ENCODE measurements around the gene PABPN1.
A peak's percentile ranks its signal among the peaks of the same experiment; 100 is the strongest.

PABPN1 gene

DNA sequence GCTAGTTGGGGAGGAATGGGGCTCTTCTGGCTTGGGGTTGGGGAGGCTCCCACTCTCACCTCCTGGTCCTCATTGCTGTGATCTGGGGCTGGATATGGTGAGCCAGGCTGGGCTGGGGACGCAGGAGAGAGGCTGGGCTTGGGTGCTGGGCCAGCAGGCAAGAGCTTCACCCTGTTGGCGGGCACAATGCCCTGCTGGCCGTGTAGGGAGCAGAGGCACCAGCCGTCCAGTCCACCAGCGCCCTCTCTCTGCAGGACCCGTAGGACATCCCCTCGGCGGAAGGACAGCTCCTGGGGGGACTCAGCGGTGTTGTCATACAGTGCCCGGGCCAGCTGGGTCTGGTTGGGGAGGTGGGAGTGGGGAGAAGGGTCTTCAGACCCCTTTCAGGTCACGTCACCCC lies 39.2 kb downstream of the PABPN1 start:
- Histone ChIP-seq H3K27ac (ENCODE audit: low read length) (no peak overlapping the region), H3K36me3 (ENCODE audit: control insufficient read depth, insufficient read depth, low read length) (peaks cover 6% of the 10 kb centered on the region), H3K27me3 (ENCODE audit: control insufficient read depth, insufficient read depth, low read length) (no peaks in the 10 kb centered on the region), H3K4me1 (ENCODE audit: control insufficient read depth, insufficient read depth, low read length) (0 out of 2 replicates have a peak, but pooled peaks cover 3% of the 10 kb centered on the region), H3K9me3 (ENCODE audit: control insufficient read depth, insufficient read depth, low read length) (no peaks in the 10 kb centered on the region), H3K4me3 (ENCODE audit: low read length) (no peak overlapping the region)
- DNase-seq (ENCODE audit: low read depth, low spot score) = no peak
- no CpG with 5 or more reads among the region's 11 CpGs for WGBS (ENCODE audit: insufficient coverage, insufficient read length)

DNA sequence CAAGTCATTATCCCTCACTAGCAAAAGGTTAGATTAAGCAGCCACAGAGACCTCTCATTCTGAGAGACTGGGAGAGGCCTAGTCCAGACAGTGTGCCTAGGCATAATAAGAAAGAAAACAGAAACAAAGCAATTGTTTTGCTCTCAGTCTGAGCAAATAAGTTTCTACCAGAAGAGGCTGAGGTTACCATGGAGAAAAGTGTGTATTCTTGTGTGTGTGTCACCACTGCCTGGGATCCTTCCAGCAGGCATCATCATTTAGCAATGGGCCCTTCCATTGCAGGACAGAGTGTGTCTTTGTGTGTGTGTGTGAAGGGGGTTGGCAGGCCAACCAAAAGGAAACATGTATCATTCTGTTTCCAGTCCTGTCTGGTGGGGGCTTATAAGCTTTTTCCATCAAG lies 40.1 kb downstream of the PABPN1 start:
- DNase-seq (ENCODE audit: low read depth, low spot score) = no peak
- H3K27ac ChIP-seq (ENCODE audit: low read length) = no peak overlapping the region

DNA sequence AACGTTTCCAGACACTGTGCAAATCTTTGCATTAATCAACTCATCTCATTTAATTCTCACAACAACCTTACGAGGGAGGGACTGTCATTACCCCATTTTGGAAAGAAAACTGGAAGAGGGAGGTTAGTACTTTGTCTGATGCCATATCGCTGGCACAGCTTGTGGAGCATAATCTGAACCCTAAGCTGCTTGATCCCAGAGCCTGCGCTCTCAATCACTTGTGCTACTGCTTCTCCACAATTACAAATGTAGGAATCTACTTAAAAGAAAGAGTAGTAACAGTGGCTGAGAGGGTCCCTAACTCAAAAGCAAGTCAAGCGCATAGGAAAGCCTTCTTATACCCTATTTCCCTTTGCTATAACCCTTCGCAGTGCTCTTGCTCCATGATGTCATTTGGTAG lies 40.5 kb downstream of the PABPN1 start:
- Histone ChIP-seq H3K36me3 (ENCODE audit: control insufficient read depth, insufficient read depth, low read length) (peaks cover 6% of the 10 kb centered on the region), H3K4me3 (ENCODE audit: low read length) (no peak overlapping the region), H3K9me3 (ENCODE audit: control insufficient read depth, insufficient read depth, low read length) (no peaks in the 10 kb centered on the region), H3K27me3 (ENCODE audit: control insufficient read depth, insufficient read depth, low read length) (no peaks in the 10 kb centered on the region), H3K4me1 (ENCODE audit: control insufficient read depth, insufficient read depth, low read length) (peaks cover 5% of the 10 kb centered on the region; the same call in 1 of the 2 replicates), H3K27ac (ENCODE audit: low read length) (no peak overlapping the region)
- WGBS (ENCODE audit: insufficient coverage, insufficient read length) = no CpG with 5 or more reads among the region's 6 CpGs
- no peak for DNase-seq (ENCODE audit: low read depth, low spot score)

More for the DNA sequence above, 40.1 kb downstream of the PABPN1 start:
- Histone ChIP-seq H3K4me1 (ENCODE audit: control insufficient read depth, insufficient read depth, low read length) (peaks cover 4% of the 10 kb centered on the region; the same call in 1 of the 2 replicates), H3K9me3 (ENCODE audit: control insufficient read depth, insufficient read depth, low read length) (no peaks in the 10 kb centered on the region), H3K36me3 (ENCODE audit: control insufficient read depth, insufficient read depth, low read length) (peaks cover 6% of the 10 kb centered on the region), H3K4me3 (ENCODE audit: low read length) (no peak overlapping the region), H3K27me3 (ENCODE audit: control insufficient read depth, insufficient read depth, low read length) (no peaks in the 10 kb centered on the region)

DNA sequence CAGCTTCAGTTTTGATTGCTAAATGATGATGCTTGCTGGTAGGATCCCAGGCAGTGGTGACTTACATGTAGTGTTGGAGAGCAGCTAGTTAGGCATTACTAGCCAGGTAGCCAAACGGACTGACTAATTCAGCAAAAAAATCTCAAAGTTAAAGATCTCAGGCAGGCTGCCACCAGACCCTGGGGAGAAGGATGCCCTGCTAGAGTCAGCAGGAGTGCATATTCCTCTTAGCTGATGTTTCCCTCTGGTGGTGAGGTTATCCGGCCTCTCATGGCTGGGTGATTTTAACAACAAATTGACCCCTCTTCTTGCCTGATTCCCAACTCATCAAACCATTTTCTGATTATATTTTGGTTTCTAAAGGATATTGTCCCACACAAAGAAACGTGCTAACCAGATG lies 40.9 kb downstream of the PABPN1 start:
- no peaks in the 10 kb centered on the region for H3K9me3 ChIP-seq (ENCODE audit: control insufficient read depth, insufficient read depth, low read length)
- DNase-seq (ENCODE audit: low read depth, low spot score) = no peak
- no peaks in the 10 kb centered on the region for H3K27me3 ChIP-seq (ENCODE audit: control insufficient read depth, insufficient read depth, low read length)
- no peak overlapping the region for H3K4me3 ChIP-seq (ENCODE audit: low read length)
- peaks cover 6% of the 10 kb centered on the region; the same call in 1 of the 2 replicates for H3K4me1 ChIP-seq (ENCODE audit: control insufficient read depth, insufficient read depth, low read length)
- no peak overlapping the region for H3K27ac ChIP-seq (ENCODE audit: low read length)
- peaks cover 6% of the 10 kb centered on the region for H3K36me3 ChIP-seq (ENCODE audit: control insufficient read depth, insufficient read depth, low read length)
- no CpG with 5 or more reads among the region's 3 CpGs for WGBS (ENCODE audit: insufficient coverage, insufficient read length)

DNA sequence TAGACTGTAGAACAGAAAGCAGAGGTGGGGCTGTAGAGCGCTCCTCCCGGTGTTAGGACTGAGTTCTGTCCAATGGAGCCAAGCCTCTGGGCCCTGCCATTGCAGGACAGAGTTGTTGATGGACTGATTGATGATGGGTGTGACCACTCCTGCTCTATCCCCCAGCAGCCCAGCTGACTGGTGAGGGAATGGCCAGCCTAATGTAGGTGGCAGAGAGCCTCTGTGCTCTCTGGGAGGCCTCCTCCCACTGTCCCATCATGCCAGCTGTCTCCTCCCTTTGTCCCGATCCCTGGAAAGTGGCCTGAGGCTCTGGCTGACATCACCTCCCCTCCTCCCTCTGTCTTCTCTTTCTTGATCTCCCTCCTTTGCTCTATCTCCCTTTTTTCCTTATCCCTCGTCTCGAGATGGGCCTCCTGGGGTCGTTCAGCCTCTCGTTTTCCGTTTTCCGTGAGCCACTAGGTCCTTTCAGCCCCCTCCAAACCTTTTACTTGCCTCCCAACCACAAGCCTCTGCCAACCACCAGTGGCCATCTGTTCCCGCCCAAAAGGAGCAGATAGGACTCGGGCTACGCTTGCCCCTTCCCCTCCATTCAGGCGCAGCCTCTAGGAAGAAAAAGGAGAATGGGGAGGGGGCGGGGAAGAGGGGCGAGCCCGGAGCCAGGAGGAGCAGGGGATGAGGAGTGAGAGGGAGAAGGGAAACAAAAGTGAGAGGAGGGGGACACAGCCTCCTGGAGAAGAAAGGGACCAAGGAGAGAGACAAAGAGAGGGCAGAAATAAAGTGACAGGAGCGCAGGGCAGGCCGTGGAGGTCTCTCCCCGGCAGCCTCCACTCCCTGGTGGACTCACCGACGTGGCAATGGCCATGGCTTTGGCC lies 43.1 kb downstream of the PABPN1 start:
- no CpG with 5 or more reads among the region's 21 CpGs for WGBS (ENCODE audit: insufficient coverage, insufficient read length)
- no peak overlapping the region for H3K27ac ChIP-seq (ENCODE audit: low read length)
- H3K9me3 ChIP-seq (ENCODE audit: control insufficient read depth, insufficient read depth, low read length) = no peaks in the 10 kb centered on the region
- DNase-seq (ENCODE audit: low read depth, low spot score) = no peak
- H3K4me3 ChIP-seq (ENCODE audit: low read length) = peak overlapping the region; percentile 54; the same call in 1 of the 2 replicates
- peaks cover 4% of the 10 kb centered on the region; the same call in 1 of the 2 replicates for H3K36me3 ChIP-seq (ENCODE audit: control insufficient read depth, insufficient read depth, low read length)
- H3K4me1 ChIP-seq (ENCODE audit: control insufficient read depth, insufficient read depth, low read length) = peaks cover 6% of the 10 kb centered on the region; the same call in 1 of the 2 replicates
- H3K27me3 ChIP-seq (ENCODE audit: control insufficient read depth, insufficient read depth, low read length) = no peaks in the 10 kb centered on the region

DNA sequence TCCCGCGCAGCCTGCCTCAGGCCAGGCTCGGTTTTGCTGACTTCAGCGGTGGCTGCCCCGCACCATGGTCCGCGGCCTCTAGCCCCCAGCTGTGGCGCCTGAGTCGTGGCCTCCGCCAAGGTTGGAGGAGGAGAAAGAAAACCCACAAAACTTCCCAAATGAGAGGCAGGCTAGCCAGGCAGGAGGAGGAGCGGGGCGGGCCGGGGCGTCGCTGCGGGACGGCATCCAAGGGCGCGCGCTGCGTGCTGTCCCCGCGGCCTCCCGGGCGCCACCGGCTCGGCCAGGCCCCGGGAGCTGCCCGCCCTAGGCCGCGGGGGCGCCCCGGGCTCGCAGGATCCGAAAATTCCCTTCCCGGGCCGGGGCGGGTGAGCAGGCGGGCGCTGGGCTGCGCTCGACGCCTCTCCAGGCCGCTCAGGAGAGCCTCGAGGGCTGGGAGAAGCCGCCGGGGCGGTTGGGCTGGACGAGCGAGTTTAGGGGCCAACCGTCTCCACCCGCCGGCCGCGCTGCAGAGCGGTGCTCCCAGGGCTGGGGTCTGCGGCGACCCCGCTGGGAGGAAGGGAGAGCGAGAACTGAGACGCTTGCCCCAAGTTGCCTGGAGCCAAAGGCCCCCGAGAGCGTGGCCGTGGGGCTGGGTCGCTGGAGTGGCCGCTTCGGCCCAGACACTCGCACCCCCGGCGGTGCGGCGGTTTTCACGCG lies 43.9 kb downstream of the PABPN1 start, which contains the start of gene EFS:
Gene EFS (minus strand): TSS at position 137 of the 696 bp plus-strand sequence. CDS start 147 bp downstream, outside the sequence.
- H3K4me3 ChIP-seq (ENCODE audit: low read length) = peak within 1 kb of the TSS; percentile 54
- no peak within 1 kb of the TSS for H3K27ac ChIP-seq (ENCODE audit: low read length)
- no peaks in the 10 kb centered on the region for H3K27me3 ChIP-seq (ENCODE audit: control insufficient read depth, insufficient read depth, low read length)
- H3K9me3 ChIP-seq (ENCODE audit: control insufficient read depth, insufficient read depth, low read length) = no peaks in the 10 kb centered on the region
- H3K36me3 ChIP-seq (ENCODE audit: control insufficient read depth, insufficient read depth, low read length) = no peaks in the 10 kb centered on the region; the same call in 1 of the 2 replicates
- WGBS (ENCODE audit: insufficient coverage, insufficient read length) = no CpG with 5 or more reads among the region's 74 CpGs
- no peak for DNase-seq (ENCODE audit: low read depth, low spot score)
- peaks cover 6% of the 10 kb centered on the region; the same call in 1 of the 2 replicates for H3K4me1 ChIP-seq (ENCODE audit: control insufficient read depth, insufficient read depth, low read length)

DNA sequence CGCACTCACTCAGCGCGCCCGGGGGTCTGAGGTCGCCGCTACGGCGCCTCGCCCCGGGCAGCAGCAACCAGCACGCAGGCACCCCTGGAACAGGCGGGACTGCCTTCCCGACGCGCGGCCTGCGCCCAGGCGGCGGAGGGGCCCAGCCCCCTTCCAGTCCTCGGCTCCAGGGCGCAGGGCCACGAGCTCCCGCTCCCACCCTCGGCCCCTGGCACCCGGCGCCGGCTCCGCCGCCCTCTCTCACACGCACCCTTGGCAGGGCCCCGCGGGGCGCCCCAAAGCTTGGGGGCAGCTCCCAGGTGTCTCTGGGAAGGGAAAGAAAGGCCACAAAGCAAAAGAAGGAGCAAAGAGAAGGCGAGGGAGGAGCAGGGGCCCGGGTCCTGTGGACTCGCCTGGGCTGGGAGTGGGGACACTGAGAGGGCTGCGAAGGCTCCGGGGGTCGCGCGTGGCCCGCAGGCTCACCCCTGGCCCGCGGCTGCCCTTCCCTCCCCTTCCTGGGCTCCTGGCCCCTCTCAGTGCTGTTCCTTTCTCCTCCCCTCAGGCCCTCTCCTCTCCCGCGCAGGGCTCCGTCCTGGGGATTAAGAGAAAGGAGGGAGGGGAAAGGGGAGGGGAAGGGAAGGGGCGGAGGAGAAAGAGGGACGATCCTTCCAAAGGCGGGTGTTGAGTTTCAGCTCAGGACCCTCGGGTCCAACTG lies 44.6 kb downstream of the PABPN1 start:
- H3K4me1 ChIP-seq (ENCODE audit: control insufficient read depth, insufficient read depth, low read length) = peaks cover 6% of the 10 kb centered on the region; the same call in 1 of the 2 replicates
- H3K4me3 ChIP-seq (ENCODE audit: low read length) = peak overlapping the region; percentile 54
- H3K27me3 ChIP-seq (ENCODE audit: control insufficient read depth, insufficient read depth, low read length) = no peaks in the 10 kb centered on the region
- no peak overlapping the region for H3K27ac ChIP-seq (ENCODE audit: low read length)
- DNase-seq (ENCODE audit: low read depth, low spot score) = no peak
- no peaks in the 10 kb centered on the region for H3K9me3 ChIP-seq (ENCODE audit: control insufficient read depth, insufficient read depth, low read length)
- no CpG with 5 or more reads among the region's 51 CpGs for WGBS (ENCODE audit: insufficient coverage, insufficient read length)
- no peaks in the 10 kb centered on the region for H3K36me3 ChIP-seq (ENCODE audit: control insufficient read depth, insufficient read depth, low read length)

DNA sequence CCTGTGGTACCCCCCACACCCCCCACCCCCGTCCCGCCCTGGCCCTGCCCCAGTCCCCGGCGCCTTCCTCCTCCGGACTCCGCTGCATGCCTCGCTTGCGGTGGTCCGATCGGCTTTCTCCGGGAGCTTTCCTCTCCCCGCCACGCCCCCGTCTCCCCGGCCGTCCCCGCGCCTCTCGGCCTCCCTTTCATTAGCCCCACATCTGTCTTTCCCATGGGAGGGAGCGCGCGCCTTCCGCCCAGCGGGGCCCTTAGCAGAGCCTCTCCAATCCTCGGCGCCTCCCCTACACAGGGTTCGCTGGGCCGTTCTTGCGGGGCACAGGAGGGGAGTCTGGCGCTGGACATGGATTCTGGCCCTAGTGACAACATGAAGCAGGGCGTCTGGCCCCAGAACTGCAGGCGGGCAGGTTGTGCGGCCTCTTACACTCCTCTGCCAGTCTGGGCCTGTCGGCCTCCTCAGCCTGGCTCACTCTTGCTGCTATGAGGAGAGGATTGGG lies 45.2 kb downstream of the PABPN1 start:
- H3K36me3 ChIP-seq (ENCODE audit: control insufficient read depth, insufficient read depth, low read length) = no peaks in the 10 kb centered on the region
- H3K27me3 ChIP-seq (ENCODE audit: control insufficient read depth, insufficient read depth, low read length) = no peaks in the 10 kb centered on the region
- peaks cover 6% of the 10 kb centered on the region; the same call in 1 of the 2 replicates for H3K4me1 ChIP-seq (ENCODE audit: control insufficient read depth, insufficient read depth, low read length)
- no peak overlapping the region for H3K27ac ChIP-seq (ENCODE audit: low read length)
- WGBS (ENCODE audit: insufficient coverage, insufficient read length) = no CpG with 5 or more reads among the region's 34 CpGs
- no peaks in the 10 kb centered on the region for H3K9me3 ChIP-seq (ENCODE audit: control insufficient read depth, insufficient read depth, low read length)
- DNase-seq (ENCODE audit: low read depth, low spot score) = no peak
- peak overlapping the region; percentile 54; the same call in 1 of the 2 replicates for H3K4me3 ChIP-seq (ENCODE audit: low read length)

DNA sequence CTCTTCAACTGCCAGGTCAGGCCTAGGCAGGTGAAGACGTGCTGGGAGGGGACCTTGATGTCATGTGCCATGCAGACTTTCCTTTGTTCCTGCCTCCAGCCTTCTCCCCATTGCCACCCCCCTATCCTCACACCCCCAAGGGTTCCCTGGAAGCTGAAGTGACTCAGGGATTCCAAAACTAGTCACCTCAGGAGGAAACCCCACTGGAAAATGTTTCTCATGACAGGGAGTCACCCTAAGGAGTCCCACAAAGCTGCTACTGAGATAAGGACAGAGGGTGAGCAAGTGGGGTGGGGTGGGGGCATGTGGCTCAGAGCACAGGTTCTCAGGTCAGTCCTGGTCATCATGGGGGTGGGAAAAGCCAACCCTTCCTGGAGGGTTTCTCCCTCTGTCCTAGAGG lies 49.0 kb downstream of the PABPN1 start:
- Histone ChIP-seq H3K4me3 (ENCODE audit: low read length) (no peak overlapping the region), H3K4me1 (ENCODE audit: control insufficient read depth, insufficient read depth, low read length) (peaks cover 4% of the 10 kb centered on the region; the same call in 1 of the 2 replicates), H3K27me3 (ENCODE audit: control insufficient read depth, insufficient read depth, low read length) (no peaks in the 10 kb centered on the region), H3K27ac (ENCODE audit: low read length) (no peak overlapping the region), H3K9me3 (ENCODE audit: control insufficient read depth, insufficient read depth, low read length) (no peaks in the 10 kb centered on the region), H3K36me3 (ENCODE audit: control insufficient read depth, insufficient read depth, low read length) (no peaks in the 10 kb centered on the region)
- DNase-seq (ENCODE audit: low read depth, low spot score) = no peak
- WGBS (ENCODE audit: insufficient coverage, insufficient read length) = no CpG with 5 or more reads among the region's 1 CpG

DNA sequence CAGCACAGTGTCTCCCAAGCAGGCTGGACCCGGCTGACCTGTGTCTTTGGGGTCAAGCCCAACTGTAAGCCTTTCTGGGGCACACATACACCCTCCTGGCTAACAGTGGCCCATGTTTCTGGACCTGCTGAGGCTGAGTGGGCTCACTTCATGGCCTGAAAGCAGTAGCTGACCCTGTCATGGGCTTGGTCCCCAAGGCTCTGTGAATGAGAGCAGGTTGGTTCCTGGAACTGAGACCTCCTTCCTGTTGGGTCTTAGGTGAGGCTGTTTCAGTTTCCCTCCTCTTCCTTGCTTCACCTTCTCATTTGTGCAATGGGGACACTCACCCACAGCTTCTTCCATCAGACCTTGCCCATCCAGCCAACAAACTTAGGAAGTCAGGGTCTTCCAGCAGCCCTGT lies 50.6 kb downstream of the PABPN1 start:
- WGBS (ENCODE audit: insufficient coverage, insufficient read length) = no CpG with 5 or more reads among the region's 1 CpG
- Histone ChIP-seq H3K4me3 (ENCODE audit: low read length) (no peak overlapping the region), H3K36me3 (ENCODE audit: control insufficient read depth, insufficient read depth, low read length) (no peaks in the 10 kb centered on the region), H3K27ac (ENCODE audit: low read length) (no peak overlapping the region), H3K27me3 (ENCODE audit: control insufficient read depth, insufficient read depth, low read length) (no peaks in the 10 kb centered on the region), H3K9me3 (ENCODE audit: control insufficient read depth, insufficient read depth, low read length) (no peaks in the 10 kb centered on the region), H3K4me1 (ENCODE audit: control insufficient read depth, insufficient read depth, low read length) (0 out of 2 replicates have a peak, but pooled peaks cover under 1% of the 10 kb centered on the region)
- DNase-seq (ENCODE audit: low read depth, low spot score) = no peak
